Brain pericyte (primary cell): Measurements from ENCODE around the gene SCIMP.
"Not testable (repeated sequence)": the region's sequence is repeated elsewhere in the genome, so short reads cannot be mapped to it uniquely, and the experiment has no call there.

ENCODE experiments used
- DNase-seq: peaks from one replicate; pipeline ENCODE4 v3.0.0-alpha.2; 2012; ENCODE audit warnings: low read depth, low spot score

The SCIMP gene

DNA sequence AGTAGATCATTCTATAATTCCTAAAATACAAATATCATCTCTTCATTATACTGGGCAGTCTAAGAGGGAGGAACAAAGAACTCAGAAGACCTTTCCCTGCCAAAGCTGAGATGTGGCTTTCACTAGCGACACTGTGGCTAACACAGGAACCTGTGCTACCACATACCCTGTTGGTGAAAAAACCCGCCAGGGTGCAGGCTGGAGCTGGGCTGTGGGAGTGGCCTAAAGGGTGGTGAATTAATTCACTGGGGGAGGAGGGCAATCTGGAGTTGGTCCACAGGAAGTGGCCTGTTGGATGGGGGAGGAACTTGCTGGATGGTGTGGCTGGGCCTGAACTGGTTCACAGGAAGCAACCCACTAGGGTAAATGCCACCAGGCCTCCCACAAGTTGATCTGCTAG lies 50.4 kb downstream of the SCIMP start:
- no peak for DNase-seq

DNA sequence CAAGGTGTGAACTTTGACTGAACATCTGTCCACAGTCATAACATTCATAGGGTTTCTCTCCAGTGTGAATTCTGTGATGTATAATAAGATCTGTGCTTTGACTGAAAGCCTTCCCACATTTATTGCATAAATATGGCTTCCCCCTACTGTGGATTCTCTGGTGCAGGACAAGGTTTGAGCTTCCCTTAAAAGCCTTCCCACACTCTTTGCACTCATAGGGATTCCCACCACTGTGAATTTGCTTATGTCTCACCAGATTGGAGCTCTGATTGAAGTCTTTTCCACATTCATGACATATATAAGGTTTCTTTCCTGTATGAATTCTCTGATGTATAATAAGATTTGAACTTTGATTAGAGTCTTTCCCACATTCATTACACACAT lies 51.3 kb downstream of the SCIMP start:
- DNase-seq: no peak

DNA sequence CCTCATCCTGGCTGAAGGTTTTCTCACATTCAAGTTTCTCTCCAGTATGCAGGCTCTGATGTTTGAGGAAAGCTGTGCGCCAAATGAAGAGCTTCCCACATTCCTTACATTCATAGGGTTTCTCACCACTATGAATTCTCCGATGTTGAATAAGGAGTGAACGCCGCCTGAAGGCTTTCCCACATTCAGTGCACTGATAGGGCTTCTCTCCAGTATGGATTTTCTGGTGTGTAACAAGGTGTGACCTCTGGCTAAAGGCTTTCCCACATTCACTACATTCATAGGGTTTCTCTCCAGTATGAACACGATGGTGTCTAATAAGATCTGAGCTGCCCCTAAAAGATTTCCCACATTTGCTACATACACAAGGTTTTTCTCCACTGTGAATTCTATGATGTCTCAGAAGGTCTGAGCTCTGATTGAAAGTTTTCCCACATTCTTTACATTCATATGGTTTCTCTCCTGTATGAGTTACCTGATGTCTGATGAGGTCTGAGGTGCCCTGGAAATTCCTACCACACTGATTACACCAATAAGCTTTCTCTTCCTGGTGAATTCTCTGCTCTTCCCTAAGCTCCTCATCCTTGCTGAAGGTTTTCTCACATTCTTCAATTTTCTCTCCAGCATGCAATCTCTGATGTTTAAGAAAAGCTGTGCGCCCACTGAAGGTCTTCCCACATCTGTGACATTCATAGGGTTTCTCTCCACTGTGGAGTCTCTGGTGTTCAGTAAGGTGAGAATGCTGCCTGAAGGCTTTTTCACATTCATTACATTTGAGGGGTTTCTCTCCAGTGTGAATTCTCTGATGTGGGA lies 51.9 kb downstream of the SCIMP start:
- no peak for DNase-seq

DNA sequence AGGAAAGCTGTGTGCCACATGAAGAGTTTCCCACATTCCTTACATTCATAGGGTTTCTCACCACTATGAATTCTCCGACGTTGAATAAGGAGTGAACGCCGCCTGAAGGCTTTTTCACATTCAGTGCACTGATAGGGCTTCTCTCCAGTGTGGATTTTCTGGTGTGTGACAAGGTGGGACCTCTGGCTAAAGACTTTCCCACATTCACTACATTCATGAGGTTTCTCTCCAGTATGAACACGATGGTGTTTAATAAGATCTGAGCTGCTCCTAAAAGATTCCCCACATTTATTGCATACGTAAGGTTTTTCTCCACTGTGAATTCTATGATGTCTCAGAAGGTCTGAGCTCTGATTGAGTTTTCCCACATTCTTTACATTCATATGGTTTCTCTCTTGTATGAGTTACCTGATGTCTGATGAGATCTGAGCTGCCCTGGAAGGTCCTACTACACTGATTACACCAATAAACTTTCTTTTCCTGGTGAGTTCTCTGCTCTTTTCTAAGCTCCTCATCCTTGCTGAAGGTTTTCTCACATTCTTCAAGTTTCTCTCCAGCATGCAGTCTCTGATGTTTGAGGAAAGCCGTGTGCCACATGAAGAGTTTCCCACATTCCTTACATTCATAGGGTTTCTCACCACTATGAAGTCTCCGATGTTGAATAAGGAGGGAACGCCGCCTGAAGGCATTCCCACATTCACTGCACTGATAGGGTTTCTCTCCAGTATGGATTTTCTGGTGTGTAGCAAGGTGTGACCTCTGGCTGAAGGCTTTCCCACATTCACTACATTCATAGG lies 53.0 kb downstream of the SCIMP start:
- no peak for DNase-seq

DNA sequence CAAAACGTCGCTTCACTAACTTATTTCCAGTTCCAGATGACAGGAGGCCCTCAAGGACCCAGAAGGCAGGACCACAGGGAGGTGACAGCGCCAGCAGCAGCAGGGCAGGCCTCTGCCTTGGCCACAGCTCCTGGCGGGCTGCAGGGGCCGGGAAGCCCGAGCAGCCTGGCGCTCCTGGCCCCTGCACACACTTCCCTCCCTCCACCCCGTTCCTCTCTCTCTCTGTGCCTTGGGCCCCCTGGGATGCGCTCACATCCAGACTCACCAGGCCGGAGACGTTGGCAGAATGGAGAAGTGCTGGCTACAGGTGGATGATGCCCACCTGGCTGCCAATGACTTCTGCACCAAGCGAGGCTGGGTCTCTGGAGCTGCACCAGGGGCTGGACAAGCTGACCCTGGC lies 55.7 kb downstream of the SCIMP start:
- DNase-seq: no peak

DNA sequence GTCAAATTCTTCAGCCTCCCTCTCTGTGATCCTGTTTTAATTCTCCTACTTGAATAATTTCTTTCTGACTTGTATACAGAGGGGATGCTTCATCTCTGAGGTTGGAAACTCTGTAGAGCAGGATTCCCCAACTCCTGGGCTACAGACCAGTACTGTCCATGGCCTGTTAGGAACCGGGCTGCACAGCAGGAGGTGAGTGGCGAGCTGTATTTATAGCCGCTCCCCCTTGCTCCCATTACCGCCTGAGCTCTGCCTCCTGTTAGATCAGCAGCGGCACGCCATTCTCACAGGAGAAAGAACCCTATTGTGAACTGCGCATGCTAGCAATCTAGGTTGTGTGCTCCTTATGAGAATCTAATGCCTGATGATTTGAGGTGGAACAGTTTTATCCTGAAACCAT lies 59.6 kb downstream of the SCIMP start:
- not testable (repeated sequence) for DNase-seq

DNA sequence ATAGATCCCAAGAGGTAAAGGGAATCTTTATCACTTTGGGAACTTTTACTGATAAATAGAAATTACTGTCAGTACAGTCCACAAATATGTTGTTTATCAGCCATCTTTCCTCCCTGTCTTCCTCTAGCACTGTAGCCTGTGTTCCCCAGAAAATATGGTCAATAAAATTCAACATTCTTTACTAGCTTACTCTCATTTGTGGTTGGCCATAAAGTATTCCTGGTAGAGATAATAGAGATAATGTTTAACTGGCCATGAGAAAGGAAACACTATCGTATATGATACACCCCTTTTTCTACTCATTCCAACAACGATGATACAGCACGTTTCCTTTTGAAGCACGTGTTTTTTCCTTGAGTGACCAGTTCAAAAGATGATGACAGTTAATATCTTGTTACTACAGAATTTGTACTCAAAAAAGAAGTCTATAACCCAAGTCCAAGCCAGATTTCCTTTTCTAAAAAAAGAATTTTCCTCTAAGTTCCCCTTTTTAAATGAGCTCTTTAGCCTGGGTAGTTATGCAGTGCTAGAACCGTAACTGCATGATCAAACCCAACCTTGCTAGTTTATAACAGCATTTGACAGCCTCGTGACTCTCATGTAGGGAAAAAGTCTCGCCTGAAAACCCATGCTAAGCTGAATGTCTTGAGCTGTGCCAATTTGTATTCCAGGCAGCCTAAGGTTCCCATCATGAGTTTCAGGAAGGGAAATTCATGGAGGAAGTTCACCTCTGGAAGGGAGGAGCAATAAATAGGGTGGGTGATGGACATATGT lies 68.7 kb downstream of the SCIMP start:
- DNase-seq: not testable (repeated sequence)

DNA sequence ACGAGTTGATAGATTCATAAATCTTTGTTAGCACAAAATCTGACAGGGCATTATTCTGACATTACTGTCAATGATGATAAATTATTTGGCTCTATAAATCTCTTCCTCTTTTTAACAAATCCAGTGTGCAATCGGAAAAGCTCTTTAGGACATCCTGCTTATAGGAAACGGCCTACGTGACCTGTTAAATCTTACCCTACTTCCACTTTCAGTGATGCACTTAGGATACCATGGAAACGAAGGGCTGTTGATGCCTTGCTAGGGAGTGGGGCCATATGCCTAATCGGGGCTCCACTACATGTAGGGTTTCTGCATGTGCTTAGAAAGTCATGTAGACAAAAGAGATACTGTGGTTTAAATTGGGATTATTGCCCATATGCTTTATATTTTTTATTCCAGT lies 70.2 kb downstream of the SCIMP start:
- no peak for DNase-seq

DNA sequence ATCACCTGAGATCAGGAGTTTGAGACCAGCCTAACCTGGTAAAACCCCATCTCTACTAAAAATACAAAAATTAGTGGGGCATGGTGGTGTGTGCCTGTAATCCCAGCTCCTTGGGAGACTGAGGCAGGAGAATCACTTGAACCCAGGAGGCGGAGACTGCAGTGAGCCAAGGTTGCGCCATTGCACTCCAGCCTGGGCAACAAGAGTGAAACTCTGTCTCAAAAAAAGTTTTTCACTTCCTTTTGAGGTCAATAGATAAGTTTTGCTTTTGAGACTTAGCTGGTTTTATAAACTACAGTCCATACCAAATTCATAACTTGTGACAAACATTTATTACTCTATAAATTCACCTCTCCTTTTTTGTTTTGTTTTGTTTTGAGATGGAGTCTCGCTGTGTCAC lies 72.9 kb downstream of the SCIMP start:
- DNase-seq: not testable (repeated sequence)

DNA sequence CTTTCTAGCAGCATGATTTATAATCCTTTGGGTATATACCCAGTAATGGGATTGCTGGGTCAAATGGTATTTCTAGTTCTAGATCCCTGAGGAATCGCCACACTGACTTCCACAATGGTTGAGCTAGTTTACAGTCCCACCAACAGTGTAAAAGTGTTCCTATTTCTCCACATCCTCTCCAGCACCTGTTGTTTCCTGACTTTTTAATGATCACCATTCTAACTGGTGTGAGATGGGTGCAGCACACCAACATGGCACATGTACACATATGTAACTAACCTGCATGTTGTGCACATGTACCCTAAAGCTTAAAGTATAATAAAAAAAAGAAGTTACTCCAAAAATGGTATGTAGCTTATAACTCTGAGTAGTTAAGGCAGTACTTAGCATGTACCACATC lies 74.0 kb downstream of the SCIMP start:
- not testable (repeated sequence) for DNase-seq
